ENCODE results near the gene CYTH3. TPM values are rescaled to one million over a fixed set of nuclear protein-coding genes. Genes with fewer than 3 reads are reported as not detected.

The CYTH3 gene
- total and polyA plus RNA-seq, 2 of the 8 experiments (the other 6 are each of a cell fraction or from before 2014, with no cell fraction given), result 10.3 to 11.9 TPM

DNA sequence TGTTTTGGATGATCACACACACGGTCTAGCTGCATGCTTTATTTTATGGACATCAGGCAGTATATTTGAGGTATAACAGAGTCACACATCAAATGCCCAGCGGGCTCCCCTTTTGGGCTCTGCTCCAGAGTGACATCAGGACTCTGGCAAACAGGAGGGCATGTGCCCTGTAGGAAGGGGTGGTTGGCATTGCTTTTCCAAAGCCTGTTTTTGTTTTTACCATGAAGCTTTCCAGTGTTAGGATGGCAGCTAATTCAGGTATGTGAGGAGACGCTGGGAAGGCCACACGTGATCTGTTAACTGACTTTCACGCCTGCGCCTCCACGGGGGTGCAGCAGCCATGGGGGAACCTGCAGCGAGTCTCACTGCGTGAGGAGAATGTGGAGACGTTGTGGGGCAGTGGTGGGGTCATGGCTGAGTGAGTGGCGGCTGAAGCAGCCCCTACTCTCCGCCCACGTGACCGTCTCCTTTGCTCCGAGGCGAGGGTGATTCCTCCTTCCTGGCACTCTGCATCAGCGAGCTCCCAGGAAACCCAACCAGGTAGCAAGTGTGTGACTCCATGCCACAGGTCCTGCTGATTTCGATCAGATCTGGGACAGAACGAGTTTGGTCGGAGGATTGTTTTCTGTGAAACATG lies 123.6 kb downstream of the CYTH3 start:
- no peak overlapping the region for H3K4me3 ChIP-seq (ENCODE audit: extremely low read depth in 1 of 4, insufficient read depth in 2 of 4, low read depth in 3 of 4, low read length in 4 of 4)
- H3K23me2 ChIP-seq (ENCODE audit: low read depth, low read length), result no peaks in the 10 kb centered on the region
- no peak overlapping the region for H2BK12ac ChIP-seq (ENCODE audit: low read depth, low read length)
- no peak overlapping the region for H2BK5ac ChIP-seq (ENCODE audit: low read depth, low read length)
- H3K56ac ChIP-seq (replicated peaks; ENCODE audit: insufficient read length, low read depth, low read length), result no peak overlapping the region
- TF ChIP-seq BACH1 (IDR thresholded peaks at IDR 0.05; ENCODE audit: low read length), result no peak
- no peak overlapping the region for H4K5ac ChIP-seq (ENCODE audit: insufficient read length, low read depth, low read length)
- H2BK120ac ChIP-seq (replicated peaks; ENCODE audit: low read depth, low read length), result no peak overlapping the region
- H3K4me1 ChIP-seq (replicated peaks in 1 of 4; ENCODE audit: control insufficient read depth in 3 of 4, insufficient read depth in 4 of 4, low read length in 3 of 4), result no peaks in the 10 kb centered on the region
- no peak overlapping the region for H3K9ac ChIP-seq (replicated peaks in 1 of 4; ENCODE audit: extremely low read depth in 1 of 4, low read depth in 3 of 4, low read length in 3 of 4)
- no peaks in the 10 kb centered on the region for H3K9me3 ChIP-seq (ENCODE audit: insufficient read depth in 2 of 2, low read depth in 1 of 2, low read length in 1 of 2)
- DNase-seq (ENCODE audit: low read depth in 1 of 2, low spot score in 2 of 2) (no peak), FAIRE-seq (no peak)
- no peak overlapping the region for H4K8ac ChIP-seq (ENCODE audit: extremely low read depth, insufficient read depth, low read length)
- no peak overlapping the region for H3K14ac ChIP-seq (ENCODE audit: insufficient read length)
- 91% methylated on average over 20 of the region's 20 CpGs; no CpG with 5 or more reads in 1 of the 2 experiments for WGBS, 2 experiments (ENCODE audit: extremely low coverage in 1 of 2, insufficient coverage in 1 of 2, insufficient read length in 1 of 2, insufficient replicate concordance in 2 of 2, low coverage in 1 of 2, low lambda C conversion rate in 2 of 2, missing lambda C conversion rate in 1 of 2)
- H3K27ac ChIP-seq (ENCODE audit: low read depth, low read length), result no peak overlapping the region
- H2BK20ac ChIP-seq (ENCODE audit: low read length), result no peak overlapping the region
- H3K36me3 ChIP-seq (ENCODE audit: control insufficient read depth in 2 of 4, insufficient read depth in 4 of 4, low read length in 3 of 4), result peaks cover 21 to 86% (median 62%) of the 10 kb centered on the region in 4 experiments
- no peaks in the 10 kb centered on the region for H3K79me1 ChIP-seq (ENCODE audit: low read depth, low read length)
- H4K20me1 ChIP-seq (replicated peaks in 1 of 2; ENCODE audit: control insufficient read depth in 1 of 2, insufficient read depth in 2 of 2, low read length in 2 of 2), result peaks cover 0 to 4% of the 10 kb centered on the region in 2 experiments
- no peak overlapping the region for H3K18ac ChIP-seq (ENCODE audit: extremely low read depth, low read length)
- H3K27me3 ChIP-seq (replicated peaks in 1 of 4; ENCODE audit: control insufficient read depth in 3 of 4, extremely low read depth in 1 of 4, insufficient read depth in 3 of 4, low read length in 3 of 4), result no peaks in the 10 kb centered on the region
- no peak overlapping the region for H2AK5ac ChIP-seq (ENCODE audit: low read depth, low read length)
- ChIA-PET POLR2A (ENCODE audit: partially characterized antibody) (interaction anchor here (1.9 kb wide), 1 partner anchor 11 kb away, joined by 8 read pairs; no protein-coding TSS in a partner anchor), CTCF (ENCODE audit: partially characterized antibody) (interaction anchor here (0.7 to 1.9 kb wide), 4 partner anchors 12 to 201 kb away, joined by 3 to 6 read pairs (median 4); no protein-coding TSS in a partner anchor)
- no peak overlapping the region for H3K4ac ChIP-seq (replicated peaks; ENCODE audit: insufficient read length, low read depth, low read length)
- H3K23ac ChIP-seq (ENCODE audit: insufficient read length), result no peak overlapping the region
- H2BK15ac ChIP-seq (ENCODE audit: low read length), result no peak overlapping the region
- H4K91ac ChIP-seq (replicated peaks; ENCODE audit: insufficient read length, low read length), result no peak overlapping the region
- H3K79me2 ChIP-seq (ENCODE audit: control insufficient read depth in 1 of 2, insufficient read depth in 2 of 2, low read length in 2 of 2), result no peaks in the 10 kb centered on the region
- no peak overlapping the region for H3K4me2 ChIP-seq (ENCODE audit: insufficient read depth in 1 of 2, low read depth in 2 of 2, low read length in 2 of 2)
- H2AFZ ChIP-seq (ENCODE audit: low read length), result no peak overlapping the region

All from H1 (cell line).